CD14-positive monocyte (primary cell): ENCODE measurements around the gene RS1. TPM values are rescaled to one million over a fixed set of nuclear protein-coding genes. Genes with fewer than 3 reads are reported as not detected.

Experiments
- DNase-seq, 3 donors: peaks; one replicate each; pipeline ENCODE4 v3.0.0-alpha.2; 2011 to 2022
- H2AFZ ChIP-seq: 2 replicates; pipeline ENCODE4 v1.6.0; 2012; ENCODE audit warnings: mild to moderate bottlenecking, low read depth, low read length, inconsistent platforms; ENCODE audit not compliant: insufficient read depth, poor library complexity, severe bottlenecking
- H3K27ac ChIP-seq, 2 donors: 1 replicate in 1 of 2; 2 replicates in 1 of 2; pipeline ENCODE4 v1.5.1; 2012 to 2013; ENCODE audit warnings: low read length in 2 of 2, control low read depth in 1 of 2, inconsistent platforms in 1 of 2, low read depth in 1 of 2, mild to moderate bottlenecking in 1 of 2
- H3K27me3 ChIP-seq, 2 donors: one replicate each; pipeline versions ENCODE4 v1.6.0 to v1.6.1; 2011 to 2013; ENCODE audit warnings: low read length in 2 of 2; ENCODE audit not compliant: control insufficient read depth in 2 of 2, insufficient read depth in 2 of 2
- H3K36me3 ChIP-seq, 2 donors: replicated peaks in 1 of 2; 1 replicate in 1 of 2; 2 replicates in 1 of 2; pipeline versions ENCODE4 v1.5.1 to v1.6.1; 2012 to 2013; ENCODE audit warnings: low read length in 2 of 2, control low read depth in 1 of 2, inconsistent platforms in 1 of 2, mild to moderate bottlenecking in 1 of 2; ENCODE audit not compliant: insufficient read depth in 2 of 2, control insufficient read depth in 1 of 2
- H3K4me1 ChIP-seq, 2 donors: 1 replicate in 1 of 2; 2 replicates in 1 of 2; pipeline versions ENCODE4 v1.5.1 to v1.6.1; 2012 to 2013; ENCODE audit warnings: low read length in 2 of 2, control low read depth in 1 of 2, inconsistent platforms in 1 of 2, mild to moderate bottlenecking in 1 of 2, moderate library complexity in 1 of 2; ENCODE audit not compliant: insufficient read depth in 2 of 2, control insufficient read depth in 1 of 2
- H3K4me2 ChIP-seq: replicated peaks from 2 replicates; pipeline ENCODE3; 2012; ENCODE audit warnings: low read length, moderate library complexity, mild to moderate bottlenecking; ENCODE audit not compliant: poor library complexity, severe bottlenecking; ENCODE audit errors: extremely low read depth
- H3K4me3 ChIP-seq, 3 experiments: fragments of 200-600 bp in 1 of 3; sonication (generic) in 1 of 3; replicated peaks in 1 of 3; 1 replicate in 2 of 3; 2 replicates in 1 of 3; pipeline ENCODE4 v1.5.1; 2011 to 2013; ENCODE audit warnings: low read length in 3 of 3, mild to moderate bottlenecking in 3 of 3, control low read depth in 2 of 3, low read depth in 2 of 3, inconsistent platforms in 1 of 3, moderate library complexity in 1 of 3
- H3K79me2 ChIP-seq: 2 replicates; pipeline ENCODE4 v1.6.0; 2012; ENCODE audit warnings: mild to moderate bottlenecking, control low read depth, inconsistent platforms, low read length, moderate library complexity; ENCODE audit not compliant: insufficient read depth
- H3K9ac ChIP-seq: 2 replicates; pipeline ENCODE4 v1.6.0; 2017; ENCODE audit warnings: low read length, mild to moderate bottlenecking; ENCODE audit not compliant: insufficient read depth, poor library complexity, severe bottlenecking
- H3K9me3 ChIP-seq, 2 donors: replicated peaks in 1 of 2; 1 replicate in 1 of 2; 2 replicates in 1 of 2; pipeline versions ENCODE4 v1.5.1 to v1.6.1; 2012 to 2013; ENCODE audit warnings: low read length in 2 of 2, control low read depth in 1 of 2; ENCODE audit not compliant: control insufficient read depth in 1 of 2, insufficient read depth in 1 of 2
- H4K20me1 ChIP-seq: 2 replicates; pipeline ENCODE4 v1.6.0; 2012; ENCODE audit warnings: mild to moderate bottlenecking, low read length, control low read depth, moderate library complexity; ENCODE audit not compliant: insufficient read depth
- H3K27ac Mint-ChIP-seq, 7 donors: one replicate each; pipeline ENCODE4 v1.8.0; 2020; ENCODE audit warnings: mild to moderate bottlenecking in 7 of 7, mixed read lengths in 7 of 7, moderate library complexity in 6 of 7, inconsistent platforms in 2 of 7
- H3K27me3 Mint-ChIP-seq, 3 donors: one replicate each; pipeline ENCODE4 v1.8.0; 2021 to 2022; ENCODE audit warnings: low read depth in 3 of 3, mild to moderate bottlenecking in 3 of 3, mixed read lengths in 3 of 3, moderate library complexity in 3 of 3, inconsistent platforms in 1 of 3
- H3K36me3 Mint-ChIP-seq, 2 donors: one replicate each; pipeline ENCODE4 v1.8.0; 2020; ENCODE audit warnings: mixed read lengths in 2 of 2, inconsistent platforms in 1 of 2, mild to moderate bottlenecking in 1 of 2
- H3K4me1 Mint-ChIP-seq: one replicate; pipeline ENCODE4 v1.8.0; 2020; ENCODE audit warnings: mild to moderate bottlenecking, mixed read lengths
- H3K4me3 Mint-ChIP-seq, 2 donors: one replicate each; pipeline ENCODE4 v1.8.0; 2020; ENCODE audit warnings: mild to moderate bottlenecking in 2 of 2, mixed read lengths in 2 of 2, moderate library complexity in 1 of 2
- H3K9me3 Mint-ChIP-seq, 7 donors: one replicate each; pipeline ENCODE4 v1.8.0; 2020 to 2022; ENCODE audit warnings: mixed read lengths in 7 of 7, mild to moderate bottlenecking in 6 of 7, moderate library complexity in 6 of 7, inconsistent platforms in 2 of 7
- CTCF ChIP-seq: fragments of 200-600 bp; IDR thresholded peaks from one replicate; pipeline ENCODE4 v1.8.0; 2022; ENCODE audit warnings: antibody characterized with exemption, mild to moderate bottlenecking
- WGBS: methylation state at CpG from one replicate; pipeline ENCODE4 v1.1.5; 2013; ENCODE audit warnings: missing lambda C conversion rate; ENCODE audit not compliant: insufficient coverage; 5-methylcytosine and 5-hydroxymethylcytosine counted together
- intact Hi-C, 2 donors: fragments of 100-400 bp; cut with micrococcal nuclease; formaldehyde crosslinking; loops; one replicate each; pipeline versions ENCODE4 v1.15.0 to v1.15.1; 2023
- polyA plus RNA-seq, 3 donors: library from polyadenylated mRNA; depleted of rRNA in 1 of 3; unstranded in 2 of 3; stranded (reverse) in 1 of 3; fragments of 300-500 nt in 2 of 3; fragments of >200 nt in 1 of 3; fragmentation: Illumina TruSeq in 2 of 3; gene quantifications; 1 replicate in 2 of 3; 2 replicates in 1 of 3; pipeline ENCODE4 v1.2.3, GENCODE V29; 2012 to 2021

Gene RS1
- polyA plus RNA-seq, 3 donors, result 0.08 TPM; not detected in 2

- Histone ChIP-seq H3K36me3 (no peaks in the 10 kb centered on the region), H3K9me3 (no peaks in the 10 kb centered on the region), H4K20me1 (no peaks in the 10 kb centered on the region), H3K9ac (no peak overlapping the region), H2AFZ (no peak overlapping the region), H3K27ac (no peak overlapping the region), H3K4me2 (no peak overlapping the region), H3K4me3 (no peak overlapping the region), H3K79me2 (no peaks in the 10 kb centered on the region), H3K27me3 (no peaks in the 10 kb centered on the region), H3K4me1 (peaks cover 2 to 3% of the 10 kb centered on the region in 2 donors)
- no peaks in the 10 kb centered on the region for H3K36me3 Mint-ChIP-seq
- H3K9me3 Mint-ChIP-seq, result peaks cover 0 to 12% (median 4%) of the 10 kb centered on the region in 7 donors
- H3K4me3 Mint-ChIP-seq, result no peak overlapping the region
- 97% methylated on average over 7 of the region's 12 CpGs for WGBS
- intact Hi-C loops, result no loop called here
- no peak for DNase-seq
- H3K4me1 Mint-ChIP-seq, result peaks cover 4% of the 10 kb centered on the region
- H3K27me3 Mint-ChIP-seq, result peaks cover 0 to 2% (median 2%) of the 10 kb centered on the region in 3 donors
- TF ChIP-seq CTCF, result no peak
- H3K27ac Mint-ChIP-seq, result no peak overlapping the region
These were observed 10.6 kb downstream of the RS1 start for GRCh38 chrX:18661273-18661672.

- H3K9me3 Mint-ChIP-seq, result peaks cover 0 to 5% (median 0%) of the 10 kb centered on the region in 7 donors
- no CpG with 5 or more reads among the region's 5 CpGs for WGBS
These were observed 16.8 kb downstream of the RS1 start for GRCh38 chrX:18654875-18655836.

More at GRCh38 chrX:18654875-18655836, 16.8 kb downstream of the RS1 start:
- Histone ChIP-seq H3K4me3 (no peak overlapping the region), H2AFZ (no peak overlapping the region), H3K36me3 (no peaks in the 10 kb centered on the region), H3K9me3 (no peaks in the 10 kb centered on the region), H3K4me2 (no peak overlapping the region), H3K79me2 (no peaks in the 10 kb centered on the region), H3K27me3 (no peaks in the 10 kb centered on the region), H4K20me1 (no peaks in the 10 kb centered on the region), H3K27ac (no peak overlapping the region), H3K4me1 (peaks cover 11 to 13% of the 10 kb centered on the region in 2 donors), H3K9ac (no peak overlapping the region)
- peaks cover 0 to 8% (median under 1%) of the 10 kb centered on the region in 3 donors for H3K27me3 Mint-ChIP-seq
- intact Hi-C loops, result no loop called here
- H3K36me3 Mint-ChIP-seq, result no peaks in the 10 kb centered on the region
- H3K4me3 Mint-ChIP-seq, result no peak overlapping the region
- no peak for TF ChIP-seq CTCF
- DNase-seq, result no peak
- H3K27ac Mint-ChIP-seq, result peak overlapping the region in 1 of 7 donors; percentile 10
- peaks cover 9% of the 10 kb centered on the region for H3K4me1 Mint-ChIP-seq
